Measurements from ENCODE around the gene TTLL10.

Gene TTLL10

GRCh38 chr1:1187938-1188337, 14.3 kb downstream of the TTLL10 start:
- Histone ChIP-seq H3K27me3 (ENCODE audit: insufficient read depth, poor library complexity, severe bottlenecking) (no peaks in the 10 kb centered on the region), H3K4me3 (replicated peaks; ENCODE audit: insufficient read depth, low read length) (no peak overlapping the region), H3K27ac (replicated peaks) (no peak overlapping the region)
- TF ChIP-seq POLR2AphosphoS5 (IDR thresholded peaks at IDR 0.05; ENCODE audit: low read depth) (no peak), GABPA (IDR thresholded peaks at IDR 0.05; ENCODE audit: low read depth) (no peak), REST (IDR thresholded peaks at IDR 0.05; ENCODE audit: insufficient replicate concordance, low read depth) (no peak), CTCF (IDR thresholded peaks at IDR 0.05; ENCODE audit: insufficient read depth, low read length) (no peak), SPI1 (IDR thresholded peaks at IDR 0.05; ENCODE audit: borderline replicate concordance, low read depth) (no peak)
- DNase-seq (ENCODE audit: low read depth in 1 of 2, low spot score in 1 of 2): no peak

- DNase-seq (ENCODE audit: low read depth in 1 of 2, low spot score in 1 of 2): peak in 1 of 2 experiments; percentile 61
- TF ChIP-seq REST (IDR thresholded peaks at IDR 0.05; ENCODE audit: insufficient replicate concordance, low read depth): no peak
- TF ChIP-seq SPI1 (IDR thresholded peaks at IDR 0.05; ENCODE audit: borderline replicate concordance, low read depth): peak; percentile 29; the same call in 1 of the 2 replicates
- no peak overlapping the region for H3K4me3 ChIP-seq (replicated peaks; ENCODE audit: insufficient read depth, low read length)
- no peak overlapping the region for H3K27ac ChIP-seq (replicated peaks)
- no peaks in the 10 kb centered on the region for H3K27me3 ChIP-seq (ENCODE audit: insufficient read depth, poor library complexity, severe bottlenecking)
Measured at GRCh38 chr1:1189111-1189510, 15.4 kb downstream of the TTLL10 start.

- DNase-seq (ENCODE audit: low read depth in 1 of 2, low spot score in 1 of 2): no peak
- Histone ChIP-seq H3K27ac (replicated peaks) (no peak overlapping the region), H3K27me3 (ENCODE audit: insufficient read depth, poor library complexity, severe bottlenecking) (no peaks in the 10 kb centered on the region), H3K4me3 (replicated peaks; ENCODE audit: insufficient read depth, low read length) (no peak overlapping the region)
- TF ChIP-seq GABPA (IDR thresholded peaks at IDR 0.05; ENCODE audit: low read depth) (no peak), POLR2AphosphoS5 (IDR thresholded peaks at IDR 0.05; ENCODE audit: low read depth) (no peak), CTCF (IDR thresholded peaks at IDR 0.05; ENCODE audit: insufficient read depth, low read length) (no peak), REST (IDR thresholded peaks at IDR 0.05; ENCODE audit: insufficient replicate concordance, low read depth) (no peak), SPI1 (IDR thresholded peaks at IDR 0.05; ENCODE audit: borderline replicate concordance, low read depth) (no peak)
Measured at GRCh38 chr1:1191734-1192133, 18.1 kb downstream of the TTLL10 start.

GRCh38 chr1:1194723-1195122, 21.0 kb downstream of the TTLL10 start:
- Histone ChIP-seq H3K27me3 (ENCODE audit: insufficient read depth, poor library complexity, severe bottlenecking) (peaks cover 6% of the 10 kb centered on the region), H3K4me3 (replicated peaks; ENCODE audit: insufficient read depth, low read length) (no peak overlapping the region), H3K27ac (replicated peaks) (no peak overlapping the region)
- TF ChIP-seq CTCF (IDR thresholded peaks at IDR 0.05; ENCODE audit: insufficient read depth, low read length): no peak
- TF ChIP-seq REST (IDR thresholded peaks at IDR 0.05; ENCODE audit: insufficient replicate concordance, low read depth): no peak
- TF ChIP-seq GABPA (IDR thresholded peaks at IDR 0.05; ENCODE audit: low read depth): no peak
- TF ChIP-seq POLR2AphosphoS5 (IDR thresholded peaks at IDR 0.05; ENCODE audit: low read depth): no peak
- TF ChIP-seq SPI1 (IDR thresholded peaks at IDR 0.05; ENCODE audit: borderline replicate concordance, low read depth): no peak
- DNase-seq (ENCODE audit: low read depth in 1 of 2, low spot score in 1 of 2): no peak

Measured in HL-60 (cell line).